GM23248 (cell line): ENCODE data around the gene PLEKHG4.

Experiments
- EZH2 ChIP-seq: fragments of 200-600 bp; sonication (generic); IDR thresholded peaks from 2 replicates; pipeline ENCODE4 v1.6.1; 2018; ENCODE audit warnings: antibody characterized with exemption, mild to moderate bottlenecking; ENCODE audit not compliant: insufficient read depth, poor library complexity, severe bottlenecking
- EZH2phosphoT487 ChIP-seq: fragments of 200-600 bp; sonication (generic); IDR thresholded peaks from 2 replicates; pipeline ENCODE4 v1.6.1; 2018; ENCODE audit warnings: antibody characterized with exemption, moderate library complexity, mild to moderate bottlenecking, low read depth; ENCODE audit not compliant: insufficient read depth

GRCh38 chr16:67249178-67250044 lies 29.9 kb upstream of the PLEKHG4 start:
- no peak for TF ChIP-seq EZH2
- no peak for TF ChIP-seq EZH2phosphoT487
